ENCODE data around the gene FBXW11. TPM values are rescaled to one million over a fixed set of nuclear protein-coding genes. Genes with fewer than 3 reads are reported as not detected.

The FBXW11 gene
- total RNA-seq, 1 donor from 2014 or later = 62.1 TPM

- Mint-ChIP-seq H3K4me3 (no peak overlapping the region), H3K27me3 (ENCODE audit: low read depth) (no peaks in the 10 kb centered on the region), H3K36me3 (peaks cover 2% of the 10 kb centered on the region), H3K27ac (peak overlapping the region; percentile 58), H3K9me3 (no peaks in the 10 kb centered on the region), H3K4me1 (peaks cover 15% of the 10 kb centered on the region)
- TF ChIP-seq, protein P1, sequence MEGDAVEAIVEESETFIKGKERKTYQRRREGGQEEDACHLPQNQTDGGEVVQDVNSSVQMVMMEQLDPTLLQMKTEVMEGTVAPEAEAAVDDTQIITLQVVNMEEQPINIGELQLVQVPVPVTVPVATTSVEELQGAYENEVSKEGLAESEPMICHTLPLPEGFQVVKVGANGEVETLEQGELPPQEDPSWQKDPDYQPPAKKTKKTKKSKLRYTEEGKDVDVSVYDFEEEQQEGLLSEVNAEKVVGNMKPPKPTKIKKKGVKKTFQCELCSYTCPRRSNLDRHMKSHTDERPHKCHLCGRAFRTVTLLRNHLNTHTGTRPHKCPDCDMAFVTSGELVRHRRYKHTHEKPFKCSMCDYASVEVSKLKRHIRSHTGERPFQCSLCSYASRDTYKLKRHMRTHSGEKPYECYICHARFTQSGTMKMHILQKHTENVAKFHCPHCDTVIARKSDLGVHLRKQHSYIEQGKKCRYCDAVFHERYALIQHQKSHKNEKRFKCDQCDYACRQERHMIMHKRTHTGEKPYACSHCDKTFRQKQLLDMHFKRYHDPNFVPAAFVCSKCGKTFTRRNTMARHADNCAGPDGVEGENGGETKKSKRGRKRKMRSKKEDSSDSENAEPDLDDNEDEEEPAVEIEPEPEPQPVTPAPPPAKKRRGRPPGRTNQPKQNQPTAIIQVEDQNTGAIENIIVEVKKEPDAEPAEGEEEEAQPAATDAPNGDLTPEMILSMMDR (IDR thresholded peaks at IDR 0.05; ENCODE audit: unreplicated experiment) = no peak
- DNase-seq (ENCODE audit: low spot score in 2 of 2, unreplicated experiment in 2 of 2) = no peak
Observed at GRCh38 chr5:171899792-171900191, 106.6 kb downstream of the FBXW11 start.

- H3K9me3 Mint-ChIP-seq = no peaks in the 10 kb centered on the region
- H3K27ac Mint-ChIP-seq = no peak overlapping the region
- H3K36me3 Mint-ChIP-seq = peaks cover 2% of the 10 kb centered on the region
- TF ChIP-seq, protein P1 (IDR thresholded peaks at IDR 0.05; ENCODE audit: unreplicated experiment) = no peak
- no peaks in the 10 kb centered on the region for H3K27me3 Mint-ChIP-seq (ENCODE audit: low read depth)
- DNase-seq (ENCODE audit: low spot score in 2 of 2, unreplicated experiment in 2 of 2) = no peak
- no peak overlapping the region for H3K4me3 Mint-ChIP-seq
- H3K4me1 Mint-ChIP-seq = peaks cover 22% of the 10 kb centered on the region
Observed at GRCh38 chr5:171898879-171899278, 107.6 kb downstream of the FBXW11 start.

DNA sequence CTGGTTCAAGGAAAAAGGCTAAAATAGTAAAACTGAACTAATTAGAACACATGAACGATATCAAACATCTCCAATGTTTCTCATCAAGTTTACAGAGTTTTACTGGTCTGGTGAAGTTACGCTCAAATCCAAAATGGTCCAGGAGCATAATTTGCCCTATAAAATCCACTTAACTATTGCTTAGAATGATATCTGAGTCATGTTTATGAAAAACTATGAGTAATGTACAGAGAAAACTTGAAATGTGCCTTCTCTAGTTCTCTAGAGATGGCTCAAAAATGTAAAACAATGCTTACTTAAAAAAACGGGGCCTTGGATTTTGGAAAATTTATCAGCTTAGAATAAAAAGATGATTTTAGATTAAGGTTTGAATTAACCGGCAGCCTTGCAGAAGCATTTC lies 108.1 kb downstream of the FBXW11 start:
- no peak for DNase-seq (ENCODE audit: low spot score in 2 of 2, unreplicated experiment in 2 of 2)
- Mint-ChIP-seq H3K9me3 (no peaks in the 10 kb centered on the region), H3K4me1 (peaks cover 27% of the 10 kb centered on the region), H3K27ac (peak overlapping the region; percentile 10), H3K27me3 (ENCODE audit: low read depth) (no peaks in the 10 kb centered on the region), H3K4me3 (no peak overlapping the region), H3K36me3 (peaks cover 2% of the 10 kb centered on the region)
- TF ChIP-seq, protein P1 (IDR thresholded peaks at IDR 0.05; ENCODE audit: unreplicated experiment) = no peak

DNA sequence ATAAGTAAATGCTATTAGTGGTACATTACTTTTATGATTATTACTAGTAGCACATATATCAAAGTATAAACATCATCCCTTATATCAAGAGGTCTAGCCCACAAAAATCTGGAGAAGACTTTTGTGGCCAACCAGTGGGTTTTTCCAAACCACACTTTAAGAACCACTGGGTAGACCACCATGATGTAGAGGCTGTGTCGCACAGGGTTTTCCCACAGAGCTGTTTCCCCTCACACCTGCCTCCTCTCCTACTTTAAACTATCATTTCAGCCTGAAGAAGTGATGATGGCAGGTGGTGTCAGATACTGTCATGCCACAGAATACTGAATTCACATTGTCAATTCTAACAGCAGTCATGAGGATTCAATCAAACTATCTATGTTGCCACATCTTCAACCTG lies 109.2 kb downstream of the FBXW11 start:
- H3K4me3 Mint-ChIP-seq = no peak overlapping the region

DNA sequence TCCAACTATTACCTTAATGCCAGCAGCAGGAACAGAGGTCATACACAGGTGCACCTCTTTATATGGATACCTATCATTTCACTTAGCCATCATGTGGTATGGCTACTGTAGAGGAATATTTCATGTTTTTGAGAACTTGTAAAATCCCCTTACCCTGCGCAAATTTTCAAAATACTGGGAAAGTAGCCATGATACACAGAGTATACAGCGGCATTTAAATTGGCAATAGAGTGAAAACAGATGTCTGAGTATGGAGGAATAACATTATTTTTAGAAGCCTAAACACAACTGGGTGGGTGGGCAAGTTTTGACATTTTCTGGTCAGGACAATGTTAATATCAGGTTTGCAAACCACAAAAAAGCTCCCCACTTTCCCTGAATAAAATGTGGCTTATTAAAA lies 111.4 kb downstream of the FBXW11 start:
- TF ChIP-seq, protein P1 (IDR thresholded peaks at IDR 0.05; ENCODE audit: unreplicated experiment) = no peak
- Mint-ChIP-seq H3K4me1 (peaks cover 23% of the 10 kb centered on the region), H3K36me3 (peaks cover 11% of the 10 kb centered on the region), H3K27ac (no peak overlapping the region), H3K27me3 (ENCODE audit: low read depth) (no peaks in the 10 kb centered on the region), H3K4me3 (no peak overlapping the region), H3K9me3 (no peaks in the 10 kb centered on the region)
- no peak for DNase-seq (ENCODE audit: low spot score in 2 of 2, unreplicated experiment in 2 of 2)

More for the DNA sequence above, 109.2 kb downstream of the FBXW11 start:
- TF ChIP-seq, protein P1 (IDR thresholded peaks at IDR 0.05; ENCODE audit: unreplicated experiment) = no peak
- Mint-ChIP-seq H3K9me3 (no peaks in the 10 kb centered on the region), H3K27me3 (ENCODE audit: low read depth) (no peaks in the 10 kb centered on the region), H3K27ac (no peak overlapping the region), H3K4me1 (peaks cover 28% of the 10 kb centered on the region), H3K36me3 (peaks cover 4% of the 10 kb centered on the region)
- no peak for DNase-seq (ENCODE audit: low spot score in 2 of 2, unreplicated experiment in 2 of 2)
